ENCODE data around the gene AP2A2.
A peak's percentile ranks its signal among the peaks of the same experiment; 100 is the strongest.
"Not testable (repeated sequence)": the region's sequence is repeated elsewhere in the genome, so short reads cannot be mapped to it uniquely, and the experiment has no call there.

The AP2A2 gene

DNA sequence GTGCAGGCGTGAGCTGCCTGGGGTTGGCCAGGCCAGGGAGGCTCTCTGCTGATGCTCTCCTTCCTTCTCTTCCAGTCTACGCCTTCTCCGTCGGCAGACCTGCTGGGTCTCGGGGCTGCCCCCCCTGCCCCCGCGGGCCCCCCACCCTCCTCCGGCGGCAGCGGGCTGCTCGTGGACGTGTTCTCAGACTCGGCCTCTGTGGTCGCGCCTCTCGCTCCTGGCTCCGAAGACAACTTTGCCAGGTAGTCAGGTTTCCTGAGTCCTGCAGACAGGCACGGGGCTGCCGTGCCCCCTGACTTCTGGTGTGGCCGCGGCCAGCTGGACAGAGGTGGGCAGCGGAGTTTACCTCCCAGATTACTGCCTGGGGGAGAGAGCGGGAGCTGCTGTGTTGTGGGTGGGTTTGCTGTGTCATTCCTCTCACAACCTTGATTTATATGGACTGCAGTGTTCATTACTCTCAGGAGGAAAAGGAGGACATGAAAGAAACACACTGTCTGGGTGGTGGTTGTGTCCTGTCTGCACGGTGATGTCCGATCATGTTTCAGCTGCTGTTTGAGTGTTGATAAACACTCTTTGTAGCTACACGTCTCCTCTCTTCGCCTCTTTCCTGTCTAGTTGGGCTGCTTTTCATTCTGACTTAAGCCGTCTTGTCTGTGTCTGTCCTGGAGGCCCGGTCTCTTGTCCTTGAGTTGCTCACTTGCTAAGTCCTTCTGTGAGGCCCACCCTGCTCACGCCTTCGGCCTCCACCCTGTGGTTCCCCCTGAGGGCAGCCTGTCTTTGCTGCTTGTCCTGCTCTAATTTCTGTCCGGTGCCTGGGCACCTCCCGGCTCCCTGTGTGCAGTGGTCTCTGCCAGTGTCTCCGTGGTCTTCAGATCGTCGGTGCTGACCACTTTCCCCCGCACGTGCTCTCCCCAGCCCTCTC lies 74.9 kb downstream of the AP2A2 start:
- no peak for DNase-seq

GRCh38 chr11:1001617-1002405 lies 76.1 kb downstream of the AP2A2 start:
- no peak for DNase-seq

DNA sequence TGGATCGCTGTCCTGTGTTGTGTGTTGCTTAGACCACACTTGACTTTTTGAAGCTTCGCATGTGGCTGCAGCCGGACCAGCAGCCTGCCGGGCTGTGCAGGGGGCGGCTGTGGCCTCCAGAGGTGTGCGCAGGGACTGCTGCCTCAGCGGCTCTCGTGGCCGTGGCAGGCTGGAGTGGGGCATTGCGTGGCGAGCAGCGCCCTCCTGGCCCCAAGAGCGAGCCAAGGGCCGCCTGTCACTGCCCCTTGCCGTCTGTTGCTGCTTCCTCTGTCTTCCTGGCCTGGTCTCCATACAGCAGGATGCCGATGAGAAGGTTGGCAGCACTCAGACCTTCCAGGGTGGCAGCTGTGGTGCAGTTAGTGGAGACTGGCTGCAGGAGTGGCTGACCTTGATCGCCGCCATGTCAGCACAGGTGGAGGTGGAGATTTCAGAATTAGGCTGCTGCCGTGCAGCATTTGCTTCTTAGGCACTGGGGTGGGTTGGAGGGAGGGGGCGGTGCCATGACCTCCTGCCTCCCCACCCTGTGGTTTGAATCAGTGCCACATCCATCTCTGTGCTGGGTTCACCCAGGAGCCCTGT lies 76.8 kb downstream of the AP2A2 start:
- no peak for DNase-seq

GRCh38 chr11:1003159-1003558 lies 77.5 kb downstream of the AP2A2 start:
- DNase-seq = no peak

DNA sequence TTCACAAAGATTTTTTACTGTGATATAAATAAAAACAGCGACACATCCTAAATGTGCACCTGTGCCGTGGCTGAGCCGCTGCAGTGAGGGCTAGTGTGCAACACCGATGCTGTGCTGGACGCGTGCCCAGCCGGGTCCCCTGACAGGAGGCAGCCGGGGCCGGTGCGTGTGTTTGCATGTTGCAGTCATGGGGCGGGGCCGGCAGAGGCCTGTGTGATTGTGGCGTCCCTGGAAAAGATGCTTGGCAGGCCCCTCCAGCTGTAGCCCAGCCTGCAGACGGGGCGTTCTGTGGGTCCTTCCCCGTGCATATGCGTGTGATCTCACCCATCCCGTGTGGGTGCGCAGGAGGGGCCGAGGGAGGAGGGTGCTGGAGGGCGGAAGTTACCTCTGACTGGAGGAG lies 80.3 kb downstream of the AP2A2 start:
- peak; percentile 81 for DNase-seq

DNA sequence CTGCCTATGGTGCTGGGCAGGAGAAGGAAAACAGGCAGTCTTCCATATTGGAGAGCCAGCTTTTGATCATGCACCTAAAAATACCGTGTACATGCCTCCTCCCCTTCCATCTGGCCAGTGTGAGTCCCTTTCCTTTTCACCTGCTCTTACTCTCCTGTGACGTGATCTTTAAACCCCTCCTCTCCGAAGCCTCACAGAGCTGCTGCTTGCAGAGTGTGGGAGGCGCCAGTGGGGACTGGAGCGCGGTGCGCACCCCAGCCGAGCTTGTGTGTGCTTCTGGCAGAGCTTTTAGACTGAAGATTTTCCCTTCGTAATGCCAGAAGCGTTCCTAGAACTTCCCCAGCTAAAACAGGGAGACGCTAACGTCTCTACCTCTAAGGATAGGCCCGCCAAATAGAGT lies 81.1 kb downstream of the AP2A2 start:
- DNase-seq = peak; percentile 45

DNA sequence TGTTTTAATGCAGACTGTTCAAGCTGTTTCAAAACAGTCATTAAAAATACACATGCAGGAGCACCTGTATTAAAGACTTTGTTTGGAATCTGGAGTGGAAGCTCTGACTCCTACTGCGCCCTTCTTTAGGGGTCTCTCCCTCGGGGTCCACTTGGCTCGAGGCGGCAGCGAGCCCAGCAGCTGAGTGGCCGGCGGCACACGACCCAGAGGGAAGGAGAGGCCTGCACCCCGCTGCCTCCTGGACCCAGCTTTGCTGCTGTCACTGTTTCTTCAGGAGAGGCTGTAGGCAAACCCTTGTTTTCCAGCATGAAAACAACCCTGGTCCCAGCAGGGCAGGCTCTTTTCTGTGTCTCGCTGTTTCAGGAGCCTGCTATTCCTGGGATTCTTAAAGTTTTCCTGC lies 81.6 kb downstream of the AP2A2 start:
- no peak for DNase-seq

GRCh38 chr11:1008001-1008802 lies 82.5 kb downstream of the AP2A2 start:
- no peak for DNase-seq

GRCh38 chr11:1008803-1009145 lies 83.1 kb downstream of the AP2A2 start:
- no peak for DNase-seq

DNA sequence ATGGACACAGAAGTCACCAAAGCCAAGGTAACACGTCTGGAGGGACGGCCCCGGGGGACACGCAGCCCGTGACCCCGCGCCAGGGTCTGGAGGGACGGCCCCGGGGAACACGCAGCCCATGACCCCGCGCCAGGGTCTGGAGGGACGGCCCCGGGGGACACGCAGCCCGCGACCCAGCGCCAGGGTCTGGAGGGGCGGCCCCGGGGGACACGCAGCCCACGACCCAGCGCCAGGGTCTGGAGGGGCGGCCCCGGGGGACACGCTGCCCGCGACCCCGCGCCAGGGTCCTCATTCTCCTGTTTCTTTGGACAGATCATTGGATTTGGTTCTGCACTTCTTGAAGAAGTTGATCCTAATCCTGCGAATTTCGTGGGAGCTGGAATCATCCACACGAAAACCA lies 83.7 kb downstream of the AP2A2 start:
- DNase-seq = no peak

GRCh38 chr11:1009991-1010390 lies 84.3 kb downstream of the AP2A2 start:
- no peak for DNase-seq

DNA sequence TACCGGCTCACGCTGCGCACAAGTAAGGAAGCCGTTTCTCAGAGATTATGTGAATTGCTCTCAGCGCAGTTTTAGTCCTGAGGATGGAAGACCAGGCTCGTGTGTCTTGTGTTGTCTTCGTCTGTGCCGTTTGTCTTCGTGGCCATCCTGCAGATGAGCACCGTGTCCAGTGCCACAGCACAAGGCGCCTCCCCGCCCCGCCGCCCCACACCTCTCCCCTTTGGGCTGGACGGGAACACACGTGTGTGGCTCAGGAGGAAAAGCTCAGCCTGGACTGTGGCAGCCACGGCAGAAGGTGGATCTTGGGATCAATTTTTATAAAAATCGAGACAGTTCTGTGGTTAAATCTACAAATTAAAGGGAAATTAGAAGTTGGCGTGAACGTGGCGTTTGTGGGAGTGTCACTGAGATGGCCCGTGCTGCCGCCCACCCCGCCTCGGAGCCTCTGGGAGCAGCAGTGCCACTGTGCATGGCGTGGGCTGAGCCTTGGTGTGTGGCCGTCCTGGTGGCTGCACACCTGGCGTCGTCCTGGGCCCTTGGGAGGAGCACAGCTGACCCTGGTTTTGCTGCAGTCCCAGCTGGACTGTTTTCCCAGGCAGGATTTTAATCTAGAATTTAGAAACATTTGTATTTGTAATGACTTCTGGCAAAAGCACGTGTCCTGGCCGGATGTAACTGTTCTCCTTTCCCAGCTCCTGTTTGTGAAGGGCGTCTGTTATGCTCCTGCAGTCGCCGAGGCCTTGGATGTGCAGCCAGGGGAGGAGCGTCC lies 85.1 kb downstream of the AP2A2 start:
- no peak for DNase-seq

GRCh38 chr11:1011320-1011698 lies 85.6 kb downstream of the AP2A2 start:
- DNase-seq = no peak

DNA sequence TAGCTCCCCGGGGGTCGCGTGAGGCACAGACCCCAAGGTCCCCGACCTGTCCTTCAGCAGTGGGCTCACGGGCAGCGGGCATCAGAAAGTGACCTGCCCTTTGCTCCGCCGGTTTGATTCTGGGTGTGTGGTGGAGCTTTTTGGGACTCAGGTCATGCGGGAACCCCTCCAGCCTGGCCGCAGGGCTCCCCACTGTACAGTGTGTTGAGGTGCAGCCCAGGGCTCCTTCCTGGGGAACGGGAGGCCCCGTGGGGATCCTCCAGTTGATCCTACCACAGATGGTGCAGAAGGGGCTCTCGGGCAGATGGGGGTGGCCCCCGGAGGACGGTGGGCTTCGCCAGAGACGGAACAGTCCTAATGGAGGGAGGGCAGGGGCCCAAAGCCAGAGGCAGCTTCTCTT lies 86.6 kb downstream of the AP2A2 start:
- no peak for DNase-seq

DNA sequence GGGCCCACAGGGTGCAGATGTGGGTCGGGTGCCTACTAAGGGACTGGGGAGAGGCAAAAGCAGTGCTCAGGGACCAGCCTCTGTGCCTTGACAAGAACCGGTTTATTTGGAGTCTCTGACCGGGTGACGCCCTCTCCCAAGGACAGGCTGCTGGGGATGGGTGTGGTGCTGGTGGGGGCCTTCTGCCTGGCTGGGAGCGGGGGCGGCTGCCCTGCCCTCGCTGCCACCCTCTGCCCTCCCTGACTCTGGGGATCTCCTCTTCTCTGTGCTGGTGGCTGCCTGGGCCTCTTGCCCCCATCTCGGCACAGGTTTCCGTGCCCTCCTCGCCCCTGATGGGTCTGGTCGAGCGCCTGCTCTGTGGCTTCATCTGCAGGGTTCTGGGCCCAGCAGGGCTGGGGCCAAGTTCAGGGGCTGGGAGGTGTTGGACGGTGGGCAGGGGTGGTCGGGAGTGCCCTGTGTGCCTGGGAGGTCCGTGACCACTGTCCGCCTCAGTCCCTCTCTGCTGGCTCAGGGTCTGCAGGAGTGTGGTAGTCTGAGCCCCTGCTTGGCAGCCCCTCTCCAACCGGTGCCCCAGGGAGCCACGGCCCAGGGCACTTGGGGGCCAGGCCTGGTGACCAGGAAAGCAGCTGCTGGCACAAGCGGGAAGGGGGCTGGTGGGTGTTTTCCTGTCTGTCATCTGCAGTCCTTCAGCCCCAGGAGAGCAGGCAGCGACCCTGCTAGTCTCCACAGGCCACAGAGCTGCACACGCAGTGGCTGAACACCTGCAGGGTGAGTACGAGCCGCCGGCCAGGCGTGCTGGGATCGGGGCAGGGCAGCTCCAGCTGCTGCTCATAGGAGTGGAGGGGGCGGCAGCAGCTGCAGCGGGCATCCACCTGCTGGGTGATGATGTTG lies 87.3 kb downstream of the AP2A2 start:
- DNase-seq = no peak

- no peak for DNase-seq
Observed at GRCh38 chr11:1013631-1013935, 87.9 kb downstream of the AP2A2 start.

- DNase-seq = no peak
Observed at GRCh38 chr11:1014276-1014675, 88.6 kb downstream of the AP2A2 start.

DNA sequence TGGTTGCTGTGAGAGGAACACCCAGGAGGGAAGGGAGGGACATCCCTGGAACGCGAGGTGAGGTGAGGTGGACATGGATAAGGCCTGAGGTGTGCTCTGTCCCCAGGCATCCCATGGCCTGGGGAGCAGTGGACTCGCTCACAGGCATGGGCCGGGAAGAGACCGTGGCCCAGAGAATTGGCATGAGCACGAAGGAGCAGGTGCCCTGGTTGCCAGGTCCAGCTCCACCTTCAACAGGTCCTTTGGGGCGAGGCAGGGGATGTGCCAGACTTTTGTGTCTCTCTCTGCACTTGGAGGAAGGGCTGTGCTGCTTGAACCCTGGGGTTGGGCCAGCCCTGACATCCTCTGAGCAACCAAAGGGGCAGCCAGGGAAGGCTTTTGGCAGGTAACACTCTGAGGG lies 89.4 kb downstream of the AP2A2 start:
- DNase-seq = no peak

- no peak for DNase-seq
Observed at GRCh38 chr11:1015826-1016545, 90.3 kb downstream of the AP2A2 start.

- not testable (repeated sequence) for DNase-seq
Observed at GRCh38 chr11:1016610-1017126, 91.0 kb downstream of the AP2A2 start.
